ENCODE data around the gene ULK1. TPM values are rescaled to one million over a fixed set of nuclear protein-coding genes. Genes with fewer than 3 reads are reported as not detected.

The ULK1 gene
- total RNA-seq, 4 donors from 2014 or later, result 27.9 to 81.2 (median 48.6) TPM

GRCh38 chr12:131915000-131915689 is 20.7 kb downstream of the ULK1 start:
- Histone ChIP-seq H3K4me1 (peaks cover 0 to 6% of the 10 kb centered on the region in 2 donors), H3K4me3 (no peak overlapping the region), H3K9me3 (no peaks in the 10 kb centered on the region), H3K27me3 (no peaks in the 10 kb centered on the region), H3K27ac (no peak overlapping the region), H3K36me3 (peaks cover 2 to 83% of the 10 kb centered on the region in 2 donors)
- intact Hi-C loops (cut with DNase I; ENCODE audit: low total_unique reads), result no loop called here
- no peak for ATAC-seq
- TF ChIP-seq POLR2A (IDR thresholded peaks at IDR 0.05), result no peak
- no peak for TF ChIP-seq CTCF (IDR thresholded peaks at IDR 0.05 in 4 of 5, conservative IDR thresholded peaks at IDR 0.05 in 1 of 5)
- DNase-seq, result no peak
- in situ Hi-C loops (cut with MboI; ENCODE audit: low sequenced_read_pairs in 4 of 4), result no loop called here

- Histone ChIP-seq H3K27ac (no peak overlapping the region), H3K27me3 (no peaks in the 10 kb centered on the region), H3K36me3 (peaks cover 2 to 83% of the 10 kb centered on the region in 2 donors), H3K4me1 (peaks cover 0 to 6% of the 10 kb centered on the region in 2 donors), H3K4me3 (no peak overlapping the region), H3K9me3 (no peaks in the 10 kb centered on the region)
- ATAC-seq (no peak), DNase-seq (no peak)
- intact Hi-C loops (cut with DNase I; ENCODE audit: low total_unique reads) (no loop called here), in situ Hi-C loops (cut with MboI; ENCODE audit: low sequenced_read_pairs in 4 of 4) (no loop called here)
- TF ChIP-seq CTCF (IDR thresholded peaks at IDR 0.05 in 4 of 5, conservative IDR thresholded peaks at IDR 0.05 in 1 of 5) (no peak), POLR2A (IDR thresholded peaks at IDR 0.05) (no peak)
Observed at GRCh38 chr12:131915823-131916222, 21.4 kb downstream of the ULK1 start.

GRCh38 chr12:131916306-131917138 is 22.1 kb downstream of the ULK1 start:
- Histone ChIP-seq H3K9me3 (no peaks in the 10 kb centered on the region), H3K27me3 (no peaks in the 10 kb centered on the region), H3K4me1 (peaks cover 0 to 6% of the 10 kb centered on the region in 2 donors), H3K4me3 (no peak overlapping the region), H3K36me3 (peaks cover 2 to 83% of the 10 kb centered on the region in 2 donors), H3K27ac (no peak overlapping the region)
- in situ Hi-C loops (cut with MboI; ENCODE audit: low sequenced_read_pairs in 4 of 4), result no loop called here
- ATAC-seq (no peak), DNase-seq (no peak)
- intact Hi-C loops (cut with DNase I; ENCODE audit: low total_unique reads), result no loop called here
- TF ChIP-seq CTCF (IDR thresholded peaks at IDR 0.05 in 4 of 5, conservative IDR thresholded peaks at IDR 0.05 in 1 of 5), result no peak

- in situ Hi-C loops (cut with MboI; ENCODE audit: low sequenced_read_pairs in 4 of 4), result no loop called here
- intact Hi-C loops (cut with DNase I; ENCODE audit: low total_unique reads), result no loop called here
- Histone ChIP-seq H3K4me3 (no peak overlapping the region), H3K9me3 (no peaks in the 10 kb centered on the region), H3K27me3 (no peaks in the 10 kb centered on the region), H3K4me1 (peaks cover 0 to 6% of the 10 kb centered on the region in 2 donors), H3K36me3 (peaks cover 2 to 83% of the 10 kb centered on the region in 2 donors), H3K27ac (no peak overlapping the region)
- TF ChIP-seq POLR2A (IDR thresholded peaks at IDR 0.05), result no peak
- TF ChIP-seq CTCF (IDR thresholded peaks at IDR 0.05 in 4 of 5, conservative IDR thresholded peaks at IDR 0.05 in 1 of 5), result no peak
- DNase-seq (no peak), ATAC-seq (no peak)
Observed at GRCh38 chr12:131917139-131917710, 22.8 kb downstream of the ULK1 start.
